HS-27A (cell line): ENCODE results near the gene SLC39A8.

ENCODE experiments used
- DNase-seq: peaks from one replicate; pipeline ENCODE4 v3.0.0-alpha.2; 2012; ENCODE audit warnings: low read depth, missing footprints

The SLC39A8 gene

GRCh38 chr4:102230194-102230593, 115.1 kb downstream of the SLC39A8 start:
- DNase-seq, result no peak

DNA sequence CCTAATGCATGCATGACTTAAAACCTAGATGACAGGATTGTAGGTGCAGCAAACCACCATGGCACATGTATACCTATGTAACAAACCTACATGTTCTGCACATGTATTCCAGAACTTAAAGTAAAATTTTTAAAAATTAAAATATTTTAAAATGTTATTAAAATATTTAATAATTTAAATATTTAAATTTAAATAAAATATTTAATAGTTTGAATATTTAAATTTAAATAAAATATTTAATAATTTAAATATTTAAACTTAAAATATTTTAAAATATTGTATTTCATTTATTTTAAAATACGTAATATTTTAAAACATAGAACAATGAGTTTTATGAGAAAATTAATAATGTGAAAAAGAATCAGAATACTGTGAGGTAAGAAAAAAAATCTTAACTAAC, 117.9 kb downstream of the SLC39A8 start:
- no peak for DNase-seq

DNA sequence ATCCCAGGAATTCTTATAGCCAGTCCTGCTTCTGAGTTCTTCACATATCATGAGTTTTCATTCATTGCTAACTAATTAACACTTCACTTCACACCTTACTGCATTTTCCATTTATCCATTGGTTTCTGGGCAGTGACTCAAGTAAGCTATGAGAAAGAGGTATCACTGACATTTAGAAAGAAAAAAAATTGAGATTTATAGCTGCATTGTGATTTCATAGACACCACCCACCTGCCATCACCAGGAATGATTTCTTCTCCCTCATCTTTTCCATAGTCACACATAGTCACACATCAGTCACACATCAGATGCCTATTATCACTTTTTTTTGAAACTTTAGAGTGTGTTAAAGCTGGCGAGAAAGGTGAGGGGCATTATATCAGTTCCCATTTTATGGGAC, 121.8 kb downstream of the SLC39A8 start:
- no peak for DNase-seq

DNA sequence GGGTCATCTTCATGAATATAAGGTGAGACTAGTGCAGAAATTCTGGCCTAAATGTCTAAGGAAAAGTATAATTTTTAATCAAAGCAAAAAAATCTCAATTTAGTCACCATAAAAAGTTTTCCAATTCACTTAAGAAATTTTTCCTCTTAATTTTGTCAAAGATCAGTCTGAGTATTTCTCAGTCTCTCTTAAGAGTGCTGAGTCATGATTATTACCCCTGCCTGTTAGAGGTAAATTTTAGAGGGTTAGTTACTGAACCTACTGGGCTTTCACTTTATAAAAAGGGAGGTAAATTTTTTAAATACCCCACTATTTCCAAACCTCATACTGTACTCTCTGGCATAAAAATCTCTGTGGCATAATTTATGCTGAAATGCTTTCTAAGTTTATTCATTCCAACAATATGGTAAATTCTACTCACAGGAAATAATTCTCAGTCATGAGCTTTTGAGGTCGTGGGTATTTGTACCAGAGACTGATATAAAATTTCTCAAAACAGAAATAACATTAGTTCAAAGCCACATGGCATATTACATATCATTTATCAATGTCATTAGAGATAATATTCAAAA, 122.4 kb downstream of the SLC39A8 start:
- no peak for DNase-seq

GRCh38 chr4:102219129-102219528, 126.2 kb downstream of the SLC39A8 start:
- no peak for DNase-seq

DNA sequence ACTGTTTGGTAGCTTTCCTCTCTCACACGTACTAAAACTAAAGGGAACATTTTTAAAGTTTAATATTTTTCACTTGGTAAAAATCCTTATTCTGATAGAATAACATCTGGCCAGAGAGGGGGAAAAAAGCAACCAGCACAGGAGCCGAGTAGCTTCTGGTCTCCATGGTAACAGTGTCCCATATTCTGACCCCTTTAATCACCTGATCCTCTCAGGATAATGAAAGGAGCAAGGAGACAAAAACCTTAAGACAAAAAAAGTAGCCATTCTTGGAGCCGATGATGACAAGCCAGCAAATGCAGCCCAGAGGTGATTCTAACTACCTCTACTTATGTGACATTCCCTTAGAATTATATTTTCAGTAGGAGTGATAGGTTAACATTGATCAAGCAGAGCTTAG, 126.6 kb downstream of the SLC39A8 start:
- DNase-seq, result no peak

DNA sequence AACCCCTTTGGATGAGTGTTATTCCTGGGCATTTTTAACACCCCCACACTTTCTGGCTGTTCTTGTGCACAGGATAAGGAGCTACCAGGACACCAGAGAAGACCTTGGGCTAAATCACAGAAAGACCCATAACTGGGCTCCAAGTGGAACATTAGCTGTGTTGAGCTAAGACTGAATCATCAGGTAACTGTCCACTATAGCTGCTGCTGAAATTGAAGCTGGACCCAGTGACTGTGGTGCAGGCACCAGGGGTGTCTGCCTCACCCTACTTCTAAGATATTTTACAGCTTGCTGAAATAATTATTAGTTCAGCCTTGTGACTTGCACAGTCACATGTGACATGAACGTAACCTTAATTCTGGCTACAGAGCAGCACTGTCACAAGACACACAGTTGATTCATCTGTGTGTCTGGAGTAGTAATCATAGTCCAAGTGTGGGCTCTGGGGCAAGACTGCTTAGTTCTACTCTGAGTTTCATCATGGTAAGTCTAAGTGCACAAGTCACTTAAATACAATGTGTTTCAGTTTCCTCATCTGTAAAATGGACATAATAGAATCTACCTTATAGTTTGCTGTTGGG, 127.4 kb downstream of the SLC39A8 start:
- DNase-seq, result no peak

DNA sequence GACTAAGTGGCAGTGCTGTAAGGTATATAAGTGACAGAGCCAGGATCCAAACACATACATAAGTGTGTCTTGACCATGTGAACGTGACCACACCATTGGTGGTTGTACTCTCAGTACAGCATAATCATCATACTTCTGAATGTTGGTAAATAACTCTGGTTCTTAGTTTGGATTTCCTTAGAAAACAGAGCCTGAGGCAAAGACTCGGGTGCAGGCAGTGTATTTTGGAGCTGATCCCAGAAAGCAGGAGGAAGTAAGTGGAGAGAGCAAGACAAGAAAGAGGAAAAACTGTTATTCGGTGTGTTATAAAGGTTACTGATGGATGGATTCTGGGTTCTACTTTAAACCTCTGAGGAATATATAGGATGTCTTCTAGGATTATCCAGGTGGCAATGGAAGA, 127.9 kb downstream of the SLC39A8 start:
- DNase-seq, result no peak

- DNase-seq, result no peak
Observed at GRCh38 chr4:102216666-102217065, 128.6 kb downstream of the SLC39A8 start.

DNA sequence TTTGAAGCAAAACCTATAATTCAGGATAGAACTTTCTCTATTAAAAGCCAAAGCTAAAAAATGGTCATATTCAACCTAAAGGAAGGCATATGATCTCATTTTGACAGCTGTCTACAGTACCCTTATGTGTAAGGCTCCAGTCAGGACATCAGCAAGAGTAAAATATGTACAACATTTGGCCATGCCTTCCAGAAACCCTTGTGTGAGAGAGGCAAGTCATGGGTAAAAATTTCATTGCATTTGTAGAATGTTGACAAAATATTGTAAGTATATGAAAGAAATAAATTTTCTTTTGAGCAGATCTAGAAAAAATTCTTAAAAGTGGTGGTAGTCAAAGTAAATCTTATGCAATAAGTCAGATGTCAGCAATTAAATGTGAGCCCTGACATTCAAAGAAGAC, 132.3 kb downstream of the SLC39A8 start:
- DNase-seq, result no peak
